Eye (tissue), 1 donor: ENCODE measurements around the gene STK32C.

Source experiments
- DNase-seq: peaks from one replicate; pipeline ENCODE4 v3.0.0-alpha.2; 2015

STK32C gene

GRCh38 chr10:132206806-132207535 is 100.8 kb downstream of the STK32C start:
- no peak for DNase-seq

GRCh38 chr10:132206377-132206745 is 101.4 kb downstream of the STK32C start:
- no peak for DNase-seq

GRCh38 chr10:132205650-132206376 is 101.9 kb downstream of the STK32C start:
- no peak for DNase-seq

- no peak for DNase-seq
Observed at GRCh38 chr10:132204781-132205473, 102.8 kb downstream of the STK32C start.

GRCh38 chr10:132204078-132204780 is 103.5 kb downstream of the STK32C start:
- no peak for DNase-seq

- DNase-seq: no peak
Observed at GRCh38 chr10:132203256-132204077, 104.3 kb downstream of the STK32C start.

- DNase-seq: no peak
Observed at GRCh38 chr10:132202070-132202970, 105.4 kb downstream of the STK32C start.

- no peak for DNase-seq
Observed at GRCh38 chr10:132201111-132201969, 106.4 kb downstream of the STK32C start.

- no peak for DNase-seq
Observed at GRCh38 chr10:132200344-132201110, 107.2 kb downstream of the STK32C start.

- DNase-seq: no peak
Observed at GRCh38 chr10:132199854-132200311, 107.9 kb downstream of the STK32C start.

- no peak for DNase-seq
Observed at GRCh38 chr10:132199268-132199853, 108.4 kb downstream of the STK32C start.

- DNase-seq: no peak
Observed at GRCh38 chr10:132198381-132199181, 109.2 kb downstream of the STK32C start.

- DNase-seq: no peak
Observed at GRCh38 chr10:132198068-132198370, 109.7 kb downstream of the STK32C start.

- DNase-seq: no peak
Observed at GRCh38 chr10:132197271-132198067, 110.3 kb downstream of the STK32C start.

GRCh38 chr10:132196178-132197113 is 111.3 kb downstream of the STK32C start:
- no peak for DNase-seq
